Endodermal cell (in vitro differentiated cells): ENCODE results near the gene CACTIN. TPM values are rescaled to one million over a fixed set of nuclear protein-coding genes. Genes with fewer than 3 reads are reported as not detected.

ENCODE experiments used
- DNase-seq: peaks from one replicate; pipeline ENCODE4 v3.0.0-alpha.2; 2017
- H3K27ac ChIP-seq: 2 replicates; pipeline ENCODE4 v1.5.1; 2013; ENCODE audit warnings: mild to moderate bottlenecking, low read depth, low read length, moderate library complexity
- H3K27me3 ChIP-seq: 2 replicates; pipeline ENCODE4 v1.6.1; 2013; ENCODE audit warnings: mild to moderate bottlenecking, low read length, moderate library complexity; ENCODE audit not compliant: insufficient read depth, control insufficient read depth, poor library complexity, severe bottlenecking
- H3K36me3 ChIP-seq: 2 replicates; pipeline ENCODE4 v1.7.0; 2013; ENCODE audit warnings: mild to moderate bottlenecking, low read length, moderate library complexity; ENCODE audit not compliant: control insufficient read depth, insufficient read depth
- H3K4me1 ChIP-seq: one replicate; pipeline ENCODE4 v1.7.0; 2013; ENCODE audit warnings: low read length; ENCODE audit not compliant: control insufficient read depth, insufficient read depth
- H3K4me3 ChIP-seq: 2 replicates; pipeline ENCODE4 v1.5.1; 2013; ENCODE audit warnings: mild to moderate bottlenecking, low read length, moderate library complexity
- H3K9ac ChIP-seq: 2 replicates; pipeline ENCODE4 v1.6.1; 2013; ENCODE audit warnings: mild to moderate bottlenecking, low read length, moderate library complexity; ENCODE audit not compliant: poor library complexity, severe bottlenecking; ENCODE audit errors: extremely low read depth
- H3K9me3 ChIP-seq: 2 replicates; pipeline ENCODE4 v1.6.1; 2013; ENCODE audit warnings: mild to moderate bottlenecking, low read length, moderate library complexity; ENCODE audit not compliant: control insufficient read depth
- H3K27ac Mint-ChIP-seq: 2 replicates; pipeline ENCODE4 v1.8.0; 2020; ENCODE audit warnings: mixed read lengths
- H3K27me3 Mint-ChIP-seq: 2 replicates; pipeline ENCODE4 v1.8.0; 2021; ENCODE audit warnings: mild to moderate bottlenecking, mixed read lengths; ENCODE audit not compliant: insufficient read depth
- H3K36me3 Mint-ChIP-seq: 2 replicates; pipeline ENCODE4 v1.8.0; 2020; ENCODE audit warnings: low read depth, mixed read lengths
- H3K4me1 Mint-ChIP-seq: 2 replicates; pipeline ENCODE4 v1.8.0; 2020; ENCODE audit warnings: mixed read lengths
- H3K4me3 Mint-ChIP-seq: 2 replicates; pipeline ENCODE4 v1.8.0; 2020; ENCODE audit warnings: mild to moderate bottlenecking, moderate library complexity, mixed read lengths
- H3K9me3 Mint-ChIP-seq: 2 replicates; pipeline ENCODE4 v1.8.0; 2020; ENCODE audit warnings: mild to moderate bottlenecking, mixed read lengths
- WGBS, 2 experiments: methylation state at CpG; one replicate each; pipeline versions ENCODE4 v1.1.5 to v1.1.7; 2013; ENCODE audit warnings: missing lambda C conversion rate in 2 of 2, mixed read lengths in 1 of 2; ENCODE audit not compliant: insufficient coverage in 1 of 2, insufficient read length in 1 of 2; 5-methylcytosine and 5-hydroxymethylcytosine counted together
- total RNA-seq, 2 donors: library from RNA; stranded (reverse); fragmentation: NEBNext Ultra II Directional in 1 of 2; extraction: Animal tissue kit (Norgen Biotek cat#: 25700) in 1 of 2; gene quantifications; 2 replicates in 1 of 2; 3 replicates in 1 of 2; pipeline ENCODE4 v1.2.1, GENCODE V29; 2021
- TF ChIP-seq, protein P1 (sequence below): fragments of 200-600 bp; sonication (generic); conservative IDR thresholded peaks from 2 replicates; pipeline ENCODE4 v1.5.0; 2021; ENCODE audit warnings: antibody characterized with exemption, mild to moderate bottlenecking

The CACTIN gene
- total RNA-seq, 2 donors from 2014 or later, result 31.5 to 33.5 TPM

DNA sequence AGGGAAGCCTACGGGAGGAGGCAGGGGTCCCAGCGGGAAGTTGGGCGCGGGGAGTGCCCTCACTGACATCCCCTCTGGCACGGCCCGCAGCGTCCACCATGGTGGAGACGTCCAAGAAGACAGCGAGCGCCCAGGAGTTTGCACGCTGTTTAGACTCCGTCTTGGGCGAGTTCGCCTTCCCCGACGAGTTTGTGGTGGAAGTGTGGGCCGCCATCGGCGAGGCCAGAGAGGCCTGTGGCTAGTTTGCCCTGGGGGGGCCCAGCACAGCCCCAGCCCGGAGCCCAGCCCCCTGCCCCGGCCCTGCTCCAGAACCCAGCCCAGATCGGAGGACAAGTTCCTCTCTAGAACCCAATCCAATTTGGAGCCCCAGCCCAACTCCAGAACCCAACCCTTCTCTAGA is 36.6 kb downstream of the CACTIN start:
- peaks cover 8% of the 10 kb centered on the region for H3K9me3 Mint-ChIP-seq
- H3K36me3 ChIP-seq, result no peaks in the 10 kb centered on the region
- H3K9me3 ChIP-seq, result no peaks in the 10 kb centered on the region
- H3K27ac ChIP-seq, result no peak overlapping the region
- WGBS, 2 experiments, result 89 to 100% methylated on average over 5 to 22 of the region's 22 CpGs
- no peaks in the 10 kb centered on the region for H3K4me1 ChIP-seq
- no peak for DNase-seq
- H3K9ac ChIP-seq, result no peak overlapping the region
- no peak overlapping the region for H3K4me3 Mint-ChIP-seq
- no peaks in the 10 kb centered on the region for H3K4me1 Mint-ChIP-seq
- H3K27me3 Mint-ChIP-seq, result peaks cover 58% of the 10 kb centered on the region
- no peak overlapping the region for H3K4me3 ChIP-seq
- H3K27me3 ChIP-seq, result peaks cover 30% of the 10 kb centered on the region
- H3K27ac Mint-ChIP-seq, result no peak overlapping the region
- no peaks in the 10 kb centered on the region for H3K36me3 Mint-ChIP-seq
- TF ChIP-seq, protein P1, sequence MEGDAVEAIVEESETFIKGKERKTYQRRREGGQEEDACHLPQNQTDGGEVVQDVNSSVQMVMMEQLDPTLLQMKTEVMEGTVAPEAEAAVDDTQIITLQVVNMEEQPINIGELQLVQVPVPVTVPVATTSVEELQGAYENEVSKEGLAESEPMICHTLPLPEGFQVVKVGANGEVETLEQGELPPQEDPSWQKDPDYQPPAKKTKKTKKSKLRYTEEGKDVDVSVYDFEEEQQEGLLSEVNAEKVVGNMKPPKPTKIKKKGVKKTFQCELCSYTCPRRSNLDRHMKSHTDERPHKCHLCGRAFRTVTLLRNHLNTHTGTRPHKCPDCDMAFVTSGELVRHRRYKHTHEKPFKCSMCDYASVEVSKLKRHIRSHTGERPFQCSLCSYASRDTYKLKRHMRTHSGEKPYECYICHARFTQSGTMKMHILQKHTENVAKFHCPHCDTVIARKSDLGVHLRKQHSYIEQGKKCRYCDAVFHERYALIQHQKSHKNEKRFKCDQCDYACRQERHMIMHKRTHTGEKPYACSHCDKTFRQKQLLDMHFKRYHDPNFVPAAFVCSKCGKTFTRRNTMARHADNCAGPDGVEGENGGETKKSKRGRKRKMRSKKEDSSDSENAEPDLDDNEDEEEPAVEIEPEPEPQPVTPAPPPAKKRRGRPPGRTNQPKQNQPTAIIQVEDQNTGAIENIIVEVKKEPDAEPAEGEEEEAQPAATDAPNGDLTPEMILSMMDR, result no peak

DNA sequence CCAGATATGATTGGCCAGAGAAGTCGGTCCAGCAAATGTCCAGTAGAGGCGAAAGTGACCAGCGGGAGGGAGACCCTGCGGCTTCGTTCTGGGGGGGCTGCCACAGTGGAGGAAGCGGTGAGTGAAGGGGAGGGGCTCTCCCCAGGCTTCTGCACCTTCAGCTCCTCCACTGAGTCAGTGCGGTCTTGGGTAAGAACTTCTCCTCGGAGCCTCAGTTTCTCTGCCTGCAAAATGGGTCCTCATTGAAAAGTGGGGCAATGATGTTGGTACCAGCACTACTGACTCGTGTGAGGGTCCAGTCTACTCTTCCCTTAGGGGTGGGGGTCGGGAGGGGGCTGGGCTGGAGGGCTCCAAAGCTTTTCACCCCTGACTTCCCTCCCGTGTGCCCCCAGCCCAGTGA is 37.2 kb downstream of the CACTIN start:
- no peaks in the 10 kb centered on the region for H3K4me1 Mint-ChIP-seq
- Histone ChIP-seq H3K4me1 (no peaks in the 10 kb centered on the region), H3K9me3 (no peaks in the 10 kb centered on the region), H3K27ac (no peak overlapping the region), H3K4me3 (no peak overlapping the region), H3K27me3 (peaks cover 35% of the 10 kb centered on the region), H3K9ac (no peak overlapping the region), H3K36me3 (no peaks in the 10 kb centered on the region)
- H3K4me3 Mint-ChIP-seq, result no peak overlapping the region
- no peak overlapping the region for H3K27ac Mint-ChIP-seq
- no peaks in the 10 kb centered on the region for H3K36me3 Mint-ChIP-seq
- TF ChIP-seq, protein P1, result no peak
- H3K27me3 Mint-ChIP-seq, result peaks cover 59% of the 10 kb centered on the region
- 76 to 87% methylated on average over 4 to 11 of the region's 11 CpGs for WGBS, 2 experiments
- H3K9me3 Mint-ChIP-seq, result peaks cover 8% of the 10 kb centered on the region
- no peak for DNase-seq

DNA sequence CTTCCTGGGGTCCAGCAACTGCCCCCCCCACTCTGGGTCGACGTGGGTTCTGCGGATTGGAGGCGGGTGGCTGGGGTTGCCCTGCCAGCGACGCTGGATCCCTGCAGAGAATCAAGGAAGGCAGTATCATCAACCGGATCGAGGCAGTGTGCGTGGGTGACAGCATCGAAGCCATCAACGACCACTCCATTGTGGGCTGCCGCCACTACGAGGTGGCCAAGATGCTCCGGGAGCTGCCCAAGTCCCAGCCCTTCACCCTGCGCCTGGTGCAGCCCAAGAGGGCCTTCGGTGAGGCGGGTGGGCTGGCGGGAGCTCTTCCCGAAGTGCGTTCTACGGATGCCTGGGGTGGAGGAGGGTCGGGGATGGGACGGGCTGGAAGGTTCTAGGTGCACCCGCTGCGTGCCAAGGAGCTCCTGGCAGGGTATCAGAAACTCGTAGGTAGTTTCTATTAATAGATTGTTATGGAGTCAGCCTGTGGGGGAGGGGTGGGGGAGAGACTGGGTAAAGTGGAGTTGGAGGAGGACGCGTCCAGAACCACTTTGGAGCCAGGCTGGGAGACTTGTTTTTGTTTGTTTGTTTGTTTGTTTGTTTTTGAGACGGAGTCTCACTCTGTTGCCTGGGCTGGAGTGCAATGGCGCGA is 39.8 kb downstream of the CACTIN start:
- Histone ChIP-seq H3K9ac (no peak overlapping the region), H3K36me3 (no peaks in the 10 kb centered on the region), H3K4me1 (no peaks in the 10 kb centered on the region), H3K27me3 (peaks cover 39% of the 10 kb centered on the region), H3K4me3 (no peak overlapping the region), H3K9me3 (no peaks in the 10 kb centered on the region), H3K27ac (no peak overlapping the region)
- no peaks in the 10 kb centered on the region for H3K36me3 Mint-ChIP-seq
- H3K9me3 Mint-ChIP-seq, result peaks cover 8% of the 10 kb centered on the region
- TF ChIP-seq, protein P1, result no peak
- WGBS, 2 experiments, result 64 to 77% methylated on average over 12 to 31 of the region's 31 CpGs
- peaks cover 66% of the 10 kb centered on the region for H3K27me3 Mint-ChIP-seq
- no peak for DNase-seq
- no peak overlapping the region for H3K27ac Mint-ChIP-seq
- no peaks in the 10 kb centered on the region for H3K4me1 Mint-ChIP-seq
- no peak overlapping the region for H3K4me3 Mint-ChIP-seq
